Non-pigmented ciliary epithelial cell (primary cell): Measurements from ENCODE around the gene NHSL1.

ENCODE experiments used
- DNase-seq: peaks from one replicate; pipeline ENCODE4 v3.0.0-alpha.2; 2010; ENCODE audit warnings: low read depth

The NHSL1 gene

GRCh38 chr6:138522611-138523010 lies 23.3 kb upstream of the NHSL1 start:
- no peak for DNase-seq

GRCh38 chr6:138521790-138522189 lies 22.5 kb upstream of the NHSL1 start:
- no peak for DNase-seq

GRCh38 chr6:138520463-138520862 lies 21.2 kb upstream of the NHSL1 start:
- no peak for DNase-seq

GRCh38 chr6:138518054-138518453 lies 18.8 kb upstream of the NHSL1 start:
- no peak for DNase-seq

GRCh38 chr6:138517635-138518034 lies 18.3 kb upstream of the NHSL1 start:
- DNase-seq: no peak

- DNase-seq: no peak
These were observed 16.5 kb upstream of the NHSL1 start for GRCh38 chr6:138515657-138516248.

GRCh38 chr6:138514860-138515540 lies 15.7 kb upstream of the NHSL1 start:
- DNase-seq: no peak

GRCh38 chr6:138512609-138513008 lies 13.3 kb upstream of the NHSL1 start:
- no peak for DNase-seq

- DNase-seq: no peak
These were observed 10.8 kb upstream of the NHSL1 start for GRCh38 chr6:138510093-138510492.

GRCh38 chr6:138509371-138509770 lies 10.1 kb upstream of the NHSL1 start:
- no peak for DNase-seq

- no peak for DNase-seq
These were observed 9.3 kb upstream of the NHSL1 start for GRCh38 chr6:138508676-138508988.

GRCh38 chr6:138507977-138508675 lies 8.8 kb upstream of the NHSL1 start:
- no peak for DNase-seq

- DNase-seq: no peak
These were observed 5.7 kb upstream of the NHSL1 start for GRCh38 chr6:138504764-138505689.

GRCh38 chr6:138503881-138504680 lies 4.8 kb upstream of the NHSL1 start:
- DNase-seq: no peak

- no peak for DNase-seq
These were observed 3.3 kb upstream of the NHSL1 start for GRCh38 chr6:138502546-138502945.

GRCh38 chr6:138500867-138501446 lies 1.7 kb upstream of the NHSL1 start:
- DNase-seq: no peak

GRCh38 chr6:138500045-138500665 lies 861 bp upstream of the NHSL1 start:
- no peak for DNase-seq

GRCh38 chr6:138498629-138499302 lies 528 bp downstream of the NHSL1 start:
- no peak for DNase-seq

GRCh38 chr6:138497286-138497685 lies 2.0 kb downstream of the NHSL1 start:
- DNase-seq: no peak

GRCh38 chr6:138494312-138494711 lies 5.0 kb downstream of the NHSL1 start:
- DNase-seq: no peak
